ENCODE measurements around the gene LIPG.
A peak's percentile ranks its signal among the peaks of the same experiment; 100 is the strongest.

LIPG gene

GRCh38 chr18:49610022-49610445, 48.2 kb downstream of the LIPG start:
- FAIRE-seq (no peak), DNase-seq (ENCODE audit: insufficient read length, low spot score) (no peak)

- FAIRE-seq (no peak), DNase-seq (ENCODE audit: insufficient read length, low spot score) (no peak)
Observed at GRCh38 chr18:49611316-49611715, 49.5 kb downstream of the LIPG start.

GRCh38 chr18:49612515-49613033, 50.7 kb downstream of the LIPG start:
- no peak for DNase-seq (ENCODE audit: insufficient read length, low spot score)
- FAIRE-seq: no peak

GRCh38 chr18:49613141-49613640, 51.3 kb downstream of the LIPG start:
- DNase-seq (ENCODE audit: insufficient read length, low spot score): no peak
- FAIRE-seq: no peak

GRCh38 chr18:49613641-49614151, 51.8 kb downstream of the LIPG start:
- FAIRE-seq: no peak
- no peak for DNase-seq (ENCODE audit: insufficient read length, low spot score)

- no peak for DNase-seq (ENCODE audit: insufficient read length, low spot score)
- FAIRE-seq: no peak
Observed at GRCh38 chr18:49616618-49617328, 54.9 kb downstream of the LIPG start.

GRCh38 chr18:49617329-49617695, 55.5 kb downstream of the LIPG start:
- DNase-seq (ENCODE audit: insufficient read length, low spot score): no peak

GRCh38 chr18:49617865-49618264, 56.0 kb downstream of the LIPG start:
- FAIRE-seq: no peak
- DNase-seq (ENCODE audit: insufficient read length, low spot score): no peak

More at GRCh38 chr18:49617329-49617695, 55.5 kb downstream of the LIPG start:
- FAIRE-seq: no peak

GRCh38 chr18:49618742-49619681, 57.2 kb downstream of the LIPG start:
- no peak for DNase-seq (ENCODE audit: insufficient read length, low spot score)
- no peak for FAIRE-seq

GRCh38 chr18:49619801-49620200, 57.9 kb downstream of the LIPG start:
- FAIRE-seq: no peak

GRCh38 chr18:49621301-49621700, 59.4 kb downstream of the LIPG start:
- no peak for FAIRE-seq
- no peak for DNase-seq (ENCODE audit: insufficient read length, low spot score)

More at GRCh38 chr18:49619801-49620200, 57.9 kb downstream of the LIPG start:
- peak; percentile 5 for DNase-seq (ENCODE audit: insufficient read length, low spot score)

- FAIRE-seq: no peak
- no peak for DNase-seq (ENCODE audit: insufficient read length, low spot score)
Observed at GRCh38 chr18:49621717-49622351, 60.0 kb downstream of the LIPG start.

- FAIRE-seq: no peak
- DNase-seq (ENCODE audit: insufficient read length, low spot score): no peak
Observed at GRCh38 chr18:49623571-49623970, 61.7 kb downstream of the LIPG start.

- no peak for FAIRE-seq
- DNase-seq (ENCODE audit: insufficient read length, low spot score): no peak
Observed at GRCh38 chr18:49625021-49625691, 63.3 kb downstream of the LIPG start.

GRCh38 chr18:49626842-49627467, 65.1 kb downstream of the LIPG start:
- no peak for DNase-seq (ENCODE audit: insufficient read length, low spot score)
- FAIRE-seq: no peak

GRCh38 chr18:49628119-49628518, 66.3 kb downstream of the LIPG start:
- no peak for DNase-seq (ENCODE audit: insufficient read length, low spot score)
- no peak for FAIRE-seq

- FAIRE-seq (no peak), DNase-seq (ENCODE audit: insufficient read length, low spot score) (no peak)
Observed at GRCh38 chr18:49628881-49629795, 67.3 kb downstream of the LIPG start.

GRCh38 chr18:49630246-49630699, 68.4 kb downstream of the LIPG start:
- FAIRE-seq: no peak
- DNase-seq (ENCODE audit: insufficient read length, low spot score): no peak

Data from HTR-8/SVneo (cell line).